ENCODE results near the gene TMA7. TPM values are rescaled to one million over a fixed set of nuclear protein-coding genes. Genes with fewer than 3 reads are reported as not detected.
"Not testable (repeated sequence)": the region's sequence is repeated elsewhere in the genome, so short reads cannot be mapped to it uniquely, and the experiment has no call there.

Gene TMA7
- total and polyA plus RNA-seq, 4 donors = 75.2 to 241 (median 113) TPM

DNA sequence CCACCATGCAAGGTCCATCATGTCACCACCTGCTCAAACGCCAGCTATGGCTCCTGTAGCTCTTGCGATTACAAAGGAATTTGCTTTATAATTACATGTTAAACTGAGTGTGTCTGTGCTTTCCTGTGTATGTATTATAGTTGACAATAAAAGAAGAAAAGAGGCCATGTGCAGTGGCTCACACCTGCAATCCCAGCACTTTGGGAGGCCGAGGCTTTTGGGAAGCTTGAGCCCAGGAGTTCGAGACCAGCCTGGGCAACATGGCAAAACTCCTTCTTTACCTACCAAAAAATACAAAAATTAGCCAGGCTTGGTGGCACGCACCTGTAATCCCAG, 33.5 kb downstream of the TMA7 start:
- WGBS = 75% methylated on average over 5 of the region's 5 CpGs
- TF ChIP-seq FOXA1 (IDR thresholded peaks at IDR 0.05) (no peak), YY1 (IDR thresholded peaks at IDR 0.05) (no peak), TAF1 (conservative IDR thresholded peaks at IDR 0.05) (no peak), HNF4G (IDR thresholded peaks at IDR 0.05) (no peak), MAX (IDR thresholded peaks at IDR 0.05) (no peak), FOXA2 (IDR thresholded peaks at IDR 0.05) (no peak), RXRA (IDR thresholded peaks at IDR 0.05) (no peak), ATF3 (IDR thresholded peaks at IDR 0.05) (no peak), JUND (IDR thresholded peaks at IDR 0.05) (no peak), HNF4A (conservative IDR thresholded peaks at IDR 0.05) (no peak), NR2F2 (IDR thresholded peaks at IDR 0.05) (no peak), RAD21 (IDR thresholded peaks at IDR 0.05) (no peak), SP1 (IDR thresholded peaks at IDR 0.05) (no peak), GABPA (IDR thresholded peaks at IDR 0.05 in 1 of 2, conservative IDR thresholded peaks at IDR 0.05 in 1 of 2) (no peak), REST (IDR thresholded peaks at IDR 0.05) (no peak), ZBTB33 (IDR thresholded peaks at IDR 0.05) (no peak), EGR1 (IDR thresholded peaks at IDR 0.05; ENCODE audit: low read depth in 2 of 2) (no peak)
- TF ChIP-seq, protein P1, sequence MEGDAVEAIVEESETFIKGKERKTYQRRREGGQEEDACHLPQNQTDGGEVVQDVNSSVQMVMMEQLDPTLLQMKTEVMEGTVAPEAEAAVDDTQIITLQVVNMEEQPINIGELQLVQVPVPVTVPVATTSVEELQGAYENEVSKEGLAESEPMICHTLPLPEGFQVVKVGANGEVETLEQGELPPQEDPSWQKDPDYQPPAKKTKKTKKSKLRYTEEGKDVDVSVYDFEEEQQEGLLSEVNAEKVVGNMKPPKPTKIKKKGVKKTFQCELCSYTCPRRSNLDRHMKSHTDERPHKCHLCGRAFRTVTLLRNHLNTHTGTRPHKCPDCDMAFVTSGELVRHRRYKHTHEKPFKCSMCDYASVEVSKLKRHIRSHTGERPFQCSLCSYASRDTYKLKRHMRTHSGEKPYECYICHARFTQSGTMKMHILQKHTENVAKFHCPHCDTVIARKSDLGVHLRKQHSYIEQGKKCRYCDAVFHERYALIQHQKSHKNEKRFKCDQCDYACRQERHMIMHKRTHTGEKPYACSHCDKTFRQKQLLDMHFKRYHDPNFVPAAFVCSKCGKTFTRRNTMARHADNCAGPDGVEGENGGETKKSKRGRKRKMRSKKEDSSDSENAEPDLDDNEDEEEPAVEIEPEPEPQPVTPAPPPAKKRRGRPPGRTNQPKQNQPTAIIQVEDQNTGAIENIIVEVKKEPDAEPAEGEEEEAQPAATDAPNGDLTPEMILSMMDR (IDR thresholded peaks at IDR 0.05; ENCODE audit: low read depth, low read length, missing input control) = no peak
- peaks cover 18 to 37% (median 33%) of the 10 kb centered on the region in 4 donors for H3K4me1 ChIP-seq (ENCODE audit: control insufficient read depth in 4 of 4, insufficient read depth in 4 of 4, low read length in 3 of 4)
- H3K4me3 ChIP-seq (ENCODE audit: low read depth in 1 of 3, low read length in 3 of 3) = no peak overlapping the region
- H3K9me3 ChIP-seq (ENCODE audit: control insufficient read depth in 4 of 4, low read length in 3 of 4) = no peaks in the 10 kb centered on the region
- H3K27ac ChIP-seq (ENCODE audit: low read depth in 1 of 2, low read length in 2 of 2) = peak overlapping the region; percentile 92 to 98
- H3K36me3 ChIP-seq (ENCODE audit: control insufficient read depth in 4 of 4, insufficient read depth in 3 of 4, low read depth in 1 of 4, low read length in 3 of 4) = peaks cover 0 to 5% (median 0%) of the 10 kb centered on the region in 4 donors
- no peaks in the 10 kb centered on the region for H3K27me3 ChIP-seq (ENCODE audit: control insufficient read depth in 4 of 4, insufficient read depth in 4 of 4, low read length in 3 of 4)
- no peak overlapping the region for H3K9ac ChIP-seq (ENCODE audit: low read depth in 1 of 2, low read length in 2 of 2)
- no peak for DNase-seq (ENCODE audit: low spot score)

DNA sequence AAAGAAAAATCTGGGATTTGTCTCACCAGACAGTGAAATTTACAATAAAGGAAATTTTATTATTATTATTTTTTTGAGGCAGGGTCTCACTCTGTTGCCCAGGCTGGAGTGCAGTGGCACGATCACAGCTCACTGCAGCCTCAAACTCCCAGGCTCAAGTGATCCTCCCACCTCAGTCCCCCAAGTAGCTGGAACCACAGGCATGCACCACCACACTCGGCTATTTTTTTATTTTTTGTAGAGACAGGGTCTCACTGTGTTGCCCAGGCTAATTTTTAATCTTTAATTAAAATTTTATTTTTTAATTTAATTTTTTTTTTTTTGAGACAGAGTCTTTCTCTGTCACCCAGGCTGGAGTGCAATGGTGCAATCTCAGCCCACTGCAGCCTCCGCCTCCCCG, 34.0 kb downstream of the TMA7 start:
- WGBS = 96% methylated on average over 4 of the region's 4 CpGs

More for the DNA sequence above, 34.0 kb downstream of the TMA7 start:
- H3K27ac ChIP-seq (ENCODE audit: low read depth in 1 of 2, low read length in 2 of 2); H3K36me3 ChIP-seq (ENCODE audit: control insufficient read depth in 4 of 4, insufficient read depth in 3 of 4, low read depth in 1 of 4, low read length in 3 of 4); H3K4me3 ChIP-seq (ENCODE audit: low read depth in 1 of 3, low read length in 3 of 3); H3K27me3 ChIP-seq (ENCODE audit: control insufficient read depth in 4 of 4, insufficient read depth in 4 of 4, low read length in 3 of 4); DNase-seq (ENCODE audit: low spot score); H3K9me3 ChIP-seq (ENCODE audit: control insufficient read depth in 4 of 4, low read length in 3 of 4); H3K9ac ChIP-seq (ENCODE audit: low read depth in 1 of 2, low read length in 2 of 2): not testable (repeated sequence)
- H3K4me1 ChIP-seq (ENCODE audit: control insufficient read depth in 4 of 4, insufficient read depth in 4 of 4, low read length in 3 of 4) = peaks cover 15 to 33% (median 28%) of the 10 kb centered on the region in 4 donors

Measured in liver (tissue), 9 donors.